Spleen (tissue), 7 donors: ENCODE measurements around the gene DEDD.

ENCODE experiments used
- POLR2A ChIP-seq, 3 donors: fragments of 450-650 bp; IDR thresholded peaks; one replicate each; pipeline ENCODE4 v1.5.1; 2017; ENCODE audit warnings: antibody characterized with exemption in 3 of 3, mild to moderate bottlenecking in 1 of 3
- TF ChIP-seq, protein P1 (sequence below), 11 experiments: fragments of 200-600 bp in 7 of 11; fragments of 450-650 bp in 4 of 11; sonication (generic) in 4 of 11; IDR thresholded peaks in 8 of 11; conservative IDR thresholded peaks in 3 of 11; 1 replicate in 7 of 11; 2 replicates in 4 of 11; pipeline versions ENCODE4 v1.4.0 to v1.8.0; 2016 to 2021; ENCODE audit warnings: antibody characterized with exemption in 11 of 11, inconsistent platforms in 4 of 11, mild to moderate bottlenecking in 1 of 11
- donor health status: DM: no; HTN: no; CAD: no; lungs with moderate emphysema.
- donor health status: DM: no; HTN: no; CAD: no.
- donor health status: DM: no; HTN: no; CAD: no.

DNA sequence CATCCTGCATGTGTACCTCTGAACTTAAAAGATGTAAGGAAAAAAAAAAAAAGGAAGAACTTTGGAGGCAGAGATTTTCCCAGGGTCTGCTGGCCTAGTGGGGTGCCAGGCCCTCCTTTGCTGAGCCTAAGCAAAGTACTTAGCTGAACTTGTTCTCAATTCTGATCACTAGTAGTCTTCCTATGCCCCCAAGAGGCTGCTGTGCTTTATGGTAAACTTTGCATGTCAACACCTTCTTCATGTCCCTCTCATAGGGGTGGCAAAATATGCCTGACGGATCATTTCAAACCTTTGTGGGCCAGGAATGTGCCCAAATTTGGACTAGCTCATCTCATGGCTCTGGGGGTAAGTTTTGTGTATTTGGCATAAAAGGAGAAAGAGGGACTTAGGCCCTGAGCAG, 25.4 kb upstream of the DEDD start:
- TF ChIP-seq, protein P1, sequence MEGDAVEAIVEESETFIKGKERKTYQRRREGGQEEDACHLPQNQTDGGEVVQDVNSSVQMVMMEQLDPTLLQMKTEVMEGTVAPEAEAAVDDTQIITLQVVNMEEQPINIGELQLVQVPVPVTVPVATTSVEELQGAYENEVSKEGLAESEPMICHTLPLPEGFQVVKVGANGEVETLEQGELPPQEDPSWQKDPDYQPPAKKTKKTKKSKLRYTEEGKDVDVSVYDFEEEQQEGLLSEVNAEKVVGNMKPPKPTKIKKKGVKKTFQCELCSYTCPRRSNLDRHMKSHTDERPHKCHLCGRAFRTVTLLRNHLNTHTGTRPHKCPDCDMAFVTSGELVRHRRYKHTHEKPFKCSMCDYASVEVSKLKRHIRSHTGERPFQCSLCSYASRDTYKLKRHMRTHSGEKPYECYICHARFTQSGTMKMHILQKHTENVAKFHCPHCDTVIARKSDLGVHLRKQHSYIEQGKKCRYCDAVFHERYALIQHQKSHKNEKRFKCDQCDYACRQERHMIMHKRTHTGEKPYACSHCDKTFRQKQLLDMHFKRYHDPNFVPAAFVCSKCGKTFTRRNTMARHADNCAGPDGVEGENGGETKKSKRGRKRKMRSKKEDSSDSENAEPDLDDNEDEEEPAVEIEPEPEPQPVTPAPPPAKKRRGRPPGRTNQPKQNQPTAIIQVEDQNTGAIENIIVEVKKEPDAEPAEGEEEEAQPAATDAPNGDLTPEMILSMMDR (IDR thresholded peaks at IDR 0.05 in 8 of 11, conservative IDR thresholded peaks at IDR 0.05 in 3 of 11) = no peak
- TF ChIP-seq POLR2A (IDR thresholded peaks at IDR 0.05) = no peak
